IPS-20b (cell line): ENCODE results near the gene LEKR1.

Source experiments
- H3K27ac ChIP-seq: one replicate; pipeline ENCODE4 v1.5.1; 2013; ENCODE audit warnings: low read length
- H3K27me3 ChIP-seq: 2 replicates; pipeline ENCODE4 v1.6.1; 2013; ENCODE audit warnings: mild to moderate bottlenecking, low read length, inconsistent platforms; ENCODE audit not compliant: insufficient read depth
- H3K36me3 ChIP-seq: 2 replicates; pipeline ENCODE4 v1.6.1; 2013; ENCODE audit warnings: low read depth, mild to moderate bottlenecking, inconsistent platforms, low read length, moderate library complexity; ENCODE audit not compliant: insufficient read depth
- H3K4me1 ChIP-seq: 2 replicates; pipeline ENCODE4 v1.6.1; 2013; ENCODE audit warnings: mild to moderate bottlenecking, control low read depth, inconsistent platforms, low read length, moderate library complexity; ENCODE audit not compliant: insufficient read depth
- H3K4me3 ChIP-seq: 2 replicates; pipeline ENCODE4 v1.5.1; 2013; ENCODE audit warnings: mild to moderate bottlenecking, low read length, inconsistent platforms
- H3K9ac ChIP-seq: 2 replicates; pipeline ENCODE4 v1.6.1; 2013; ENCODE audit warnings: low read depth, mild to moderate bottlenecking, inconsistent platforms, low read length, moderate library complexity
- H3K9me3 ChIP-seq: 2 replicates; pipeline ENCODE4 v1.6.1; 2013; ENCODE audit warnings: mild to moderate bottlenecking, low read depth, low read length, inconsistent platforms; ENCODE audit not compliant: insufficient read depth

Gene LEKR1

GRCh38 chr3:157067114-157067513 is 241.0 kb downstream of the LEKR1 start:
- Histone ChIP-seq H3K9me3 (no peaks in the 10 kb centered on the region), H3K27ac (no peak overlapping the region), H3K9ac (no peak overlapping the region), H3K36me3 (no peaks in the 10 kb centered on the region), H3K4me1 (peaks cover 19% of the 10 kb centered on the region; the same call in 1 of the 2 replicates), H3K27me3 (peaks cover 44% of the 10 kb centered on the region), H3K4me3 (no peak overlapping the region)

GRCh38 chr3:157069406-157069805 is 243.3 kb downstream of the LEKR1 start:
- Histone ChIP-seq H3K9ac (no peak overlapping the region), H3K4me1 (peaks cover 12% of the 10 kb centered on the region; the same call in 1 of the 2 replicates)

DNA sequence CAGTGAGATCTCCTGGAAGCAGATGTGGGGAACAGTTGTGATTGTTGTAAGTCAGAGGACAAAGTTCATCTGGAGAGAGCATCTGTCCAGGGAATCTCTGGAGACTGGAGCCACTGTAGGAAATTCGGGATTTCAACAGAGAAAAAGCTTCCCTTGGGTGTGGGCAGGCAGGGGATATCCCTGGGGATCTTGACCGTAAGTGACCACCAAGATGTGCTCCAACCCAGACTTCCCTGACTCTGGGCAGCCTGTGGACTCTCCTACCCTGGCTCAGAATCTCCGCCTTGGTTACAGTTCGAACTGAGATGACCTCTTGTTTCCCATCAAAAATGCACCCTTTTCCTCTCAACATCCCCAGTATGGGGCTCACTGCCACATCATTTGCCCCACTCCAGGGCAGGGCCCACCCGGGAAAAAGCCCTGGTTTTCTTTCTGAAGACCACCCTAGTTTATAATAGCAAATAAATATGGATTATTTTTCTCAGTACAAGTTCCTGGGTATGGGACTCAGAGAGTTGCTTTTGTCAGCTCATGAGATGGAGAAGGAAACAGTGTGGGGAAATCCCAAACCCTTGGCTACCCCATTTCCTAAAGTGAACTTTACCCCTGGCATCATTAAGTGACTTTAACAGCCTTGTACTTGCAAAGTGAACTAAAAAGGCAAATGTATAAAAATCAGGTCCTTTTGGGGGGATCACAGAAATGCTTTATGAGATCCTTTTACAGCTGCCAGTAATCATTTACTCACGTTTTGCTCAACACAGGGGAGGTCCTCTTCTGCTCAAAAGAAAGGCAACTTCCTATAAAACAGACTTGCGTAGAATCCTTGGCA is 243.9 kb downstream of the LEKR1 start:
- Histone ChIP-seq H3K4me1 (peaks cover 6% of the 10 kb centered on the region; the same call in 1 of the 2 replicates), H3K4me3 (no peak overlapping the region), H3K36me3 (no peaks in the 10 kb centered on the region), H3K9ac (no peak overlapping the region), H3K27me3 (peaks cover 21% of the 10 kb centered on the region), H3K9me3 (no peaks in the 10 kb centered on the region), H3K27ac (no peak overlapping the region)

More at GRCh38 chr3:157069406-157069805, 243.3 kb downstream of the LEKR1 start:
- Histone ChIP-seq H3K36me3 (no peaks in the 10 kb centered on the region), H3K27ac (no peak overlapping the region), H3K27me3 (peaks cover 27% of the 10 kb centered on the region), H3K4me3 (no peak overlapping the region), H3K9me3 (no peaks in the 10 kb centered on the region)

DNA sequence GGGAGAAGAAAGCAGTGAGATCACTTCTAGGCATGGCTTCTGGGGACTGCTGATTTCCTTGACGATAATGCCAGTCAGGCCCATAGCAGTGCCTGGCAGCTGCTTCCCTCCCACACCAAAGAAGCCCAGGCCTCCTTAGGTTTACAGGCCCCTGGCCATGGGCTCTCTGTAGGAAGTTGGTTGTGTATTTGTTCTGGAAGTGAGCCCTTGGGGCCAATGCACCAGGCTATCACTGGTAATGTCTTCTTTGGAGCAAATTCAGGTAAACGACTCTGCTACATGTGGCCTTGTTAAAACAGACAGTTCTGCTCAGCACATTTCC is 244.5 kb downstream of the LEKR1 start:
- Histone ChIP-seq H3K9me3 (no peaks in the 10 kb centered on the region), H3K9ac (no peak overlapping the region), H3K4me1 (peaks cover 3% of the 10 kb centered on the region; the same call in 1 of the 2 replicates), H3K27me3 (peaks cover 18% of the 10 kb centered on the region), H3K36me3 (no peaks in the 10 kb centered on the region), H3K4me3 (no peak overlapping the region), H3K27ac (no peak overlapping the region)

GRCh38 chr3:157071744-157072525 is 245.8 kb downstream of the LEKR1 start:
- no peaks in the 10 kb centered on the region for H3K9me3 ChIP-seq
- H3K4me3 ChIP-seq: no peak overlapping the region
- no peaks in the 10 kb centered on the region for H3K36me3 ChIP-seq
- H3K27me3 ChIP-seq: peaks cover 5% of the 10 kb centered on the region
- H3K4me1 ChIP-seq: no peaks in the 10 kb centered on the region
- no peak overlapping the region for H3K9ac ChIP-seq
- H3K27ac ChIP-seq: no peak overlapping the region

- H3K9ac ChIP-seq: no peak overlapping the region
- no peaks in the 10 kb centered on the region for H3K27me3 ChIP-seq
- no peaks in the 10 kb centered on the region for H3K9me3 ChIP-seq
- no peaks in the 10 kb centered on the region for H3K36me3 ChIP-seq
- H3K4me1 ChIP-seq: no peaks in the 10 kb centered on the region
- H3K4me3 ChIP-seq: no peak overlapping the region
- H3K27ac ChIP-seq: no peak overlapping the region
These were observed 247.7 kb downstream of the LEKR1 start for GRCh38 chr3:157073810-157074209.

- H3K36me3 ChIP-seq: no peaks in the 10 kb centered on the region
- H3K4me1 ChIP-seq: no peaks in the 10 kb centered on the region
- no peak overlapping the region for H3K4me3 ChIP-seq
- no peaks in the 10 kb centered on the region for H3K27me3 ChIP-seq
- H3K9ac ChIP-seq: no peak overlapping the region
- no peaks in the 10 kb centered on the region for H3K9me3 ChIP-seq
- no peak overlapping the region for H3K27ac ChIP-seq
These were observed 248.3 kb downstream of the LEKR1 start for GRCh38 chr3:157074490-157074889.

GRCh38 chr3:157074981-157075380 is 248.8 kb downstream of the LEKR1 start:
- H3K4me1 ChIP-seq: no peaks in the 10 kb centered on the region
- H3K27ac ChIP-seq: no peak overlapping the region
- no peaks in the 10 kb centered on the region for H3K36me3 ChIP-seq
- H3K9me3 ChIP-seq: no peaks in the 10 kb centered on the region
- H3K9ac ChIP-seq: no peak overlapping the region
- no peak overlapping the region for H3K4me3 ChIP-seq
- no peaks in the 10 kb centered on the region for H3K27me3 ChIP-seq

DNA sequence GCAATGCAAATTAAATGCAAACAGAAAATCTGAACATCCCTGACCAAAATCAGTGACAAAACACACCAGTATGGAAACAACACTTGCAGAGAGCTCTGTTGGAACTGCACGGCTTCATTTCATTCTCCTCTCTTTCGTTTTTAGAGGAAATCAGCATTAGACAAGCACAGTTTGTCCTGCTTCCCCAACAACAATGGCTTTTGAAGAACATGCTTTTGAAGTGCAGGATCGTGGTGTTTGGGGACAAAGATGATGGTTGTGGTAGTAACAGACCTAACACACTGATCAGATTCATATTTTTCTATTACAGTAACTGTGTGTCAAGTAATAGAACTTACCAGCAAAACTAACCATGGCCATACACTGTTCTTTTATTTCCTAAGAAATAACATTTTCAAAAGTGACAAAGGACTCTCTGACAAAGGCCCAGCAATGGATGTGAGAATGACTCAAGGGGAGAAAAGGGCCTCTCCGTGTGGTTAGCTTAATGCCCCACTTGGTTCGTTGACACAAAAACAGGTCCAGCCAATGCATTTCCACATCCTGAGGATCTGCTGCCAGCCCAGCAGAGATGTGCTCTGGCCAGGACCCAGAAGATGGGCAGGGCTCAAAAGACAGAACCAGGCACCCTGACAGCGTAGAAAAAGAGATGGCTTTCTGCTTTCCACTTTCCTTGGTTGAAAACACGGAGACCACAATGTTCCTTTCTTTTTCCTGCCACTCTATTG is 249.7 kb downstream of the LEKR1 start:
- no peaks in the 10 kb centered on the region; the same call in 1 of the 2 replicates for H3K4me1 ChIP-seq
- H3K9ac ChIP-seq: no peak overlapping the region
- H3K27ac ChIP-seq: no peak overlapping the region
- no peak overlapping the region for H3K4me3 ChIP-seq
- H3K27me3 ChIP-seq: no peaks in the 10 kb centered on the region
- no peaks in the 10 kb centered on the region for H3K36me3 ChIP-seq
- no peaks in the 10 kb centered on the region for H3K9me3 ChIP-seq

- H3K27ac ChIP-seq: no peak overlapping the region
- H3K4me3 ChIP-seq: no peak overlapping the region
- peaks cover 7% of the 10 kb centered on the region for H3K27me3 ChIP-seq
- H3K9me3 ChIP-seq: no peaks in the 10 kb centered on the region
- H3K4me1 ChIP-seq: peaks cover 4% of the 10 kb centered on the region; the same call in 1 of the 2 replicates
- H3K9ac ChIP-seq: no peak overlapping the region
- H3K36me3 ChIP-seq: no peaks in the 10 kb centered on the region
These were observed 251.4 kb downstream of the LEKR1 start for GRCh38 chr3:157077565-157077991.

GRCh38 chr3:157078131-157078810 is 252.1 kb downstream of the LEKR1 start:
- Histone ChIP-seq H3K4me3 (no peak overlapping the region), H3K9ac (no peak overlapping the region)

More at GRCh38 chr3:157078131-157078810, 252.1 kb downstream of the LEKR1 start:
- Histone ChIP-seq H3K4me1 (peaks cover 4% of the 10 kb centered on the region; the same call in 1 of the 2 replicates), H3K27me3 (peaks cover 12% of the 10 kb centered on the region), H3K9me3 (no peaks in the 10 kb centered on the region), H3K36me3 (no peaks in the 10 kb centered on the region), H3K27ac (no peak overlapping the region)
